ENCODE results near the gene LHPP.

Gene LHPP

GRCh38 chr10:124470544-124471434, 9.2 kb downstream of the LHPP start:
- no peak for DNase-seq (ENCODE audit: low read depth)

DNA sequence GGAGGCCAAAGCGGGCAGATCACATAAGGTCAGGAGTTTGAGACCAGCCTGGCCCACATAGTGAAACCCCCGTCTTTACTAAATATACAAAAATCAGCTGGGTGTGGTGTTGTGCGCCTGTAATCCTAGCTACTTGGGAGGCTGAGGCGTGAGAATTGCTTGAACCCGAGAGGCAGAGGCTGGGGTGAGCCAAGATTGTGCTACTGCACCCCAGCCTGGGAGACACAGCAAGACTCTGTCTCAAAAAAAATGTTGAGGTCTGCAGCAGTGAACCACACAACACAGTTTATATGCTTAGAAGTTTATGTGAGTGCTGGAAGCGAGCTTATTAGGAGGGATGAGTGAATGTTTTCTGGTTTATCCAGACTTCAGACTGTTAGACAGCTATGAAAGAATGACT, 10.4 kb downstream of the LHPP start:
- no peak for DNase-seq (ENCODE audit: low read depth)

DNA sequence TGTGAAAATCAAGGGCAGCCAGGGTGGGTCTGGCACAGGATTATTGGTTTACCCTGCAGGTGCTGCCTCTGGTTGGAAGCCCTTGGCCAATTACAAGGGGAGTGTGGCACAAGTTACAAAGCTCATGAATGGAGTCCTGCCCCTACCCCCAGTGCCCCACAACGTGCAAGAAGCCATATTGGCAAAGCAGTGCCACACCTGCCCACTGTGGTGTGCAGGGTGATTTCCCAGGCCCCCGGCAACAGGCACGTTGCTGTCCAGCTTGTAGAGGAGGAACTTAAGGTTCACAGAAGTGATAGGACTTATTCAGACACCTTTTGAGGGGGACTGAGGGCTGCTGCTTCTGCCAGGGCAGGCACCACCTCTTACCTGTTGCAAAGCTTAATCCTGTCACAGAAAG, 11.4 kb downstream of the LHPP start:
- no peak for DNase-seq (ENCODE audit: low read depth)

- no peak for DNase-seq (ENCODE audit: low read depth)
These were observed 13.0 kb downstream of the LHPP start for GRCh38 chr10:124474514-124475070.

GRCh38 chr10:124476043-124476725, 14.6 kb downstream of the LHPP start:
- DNase-seq (ENCODE audit: low read depth) = no peak

DNA sequence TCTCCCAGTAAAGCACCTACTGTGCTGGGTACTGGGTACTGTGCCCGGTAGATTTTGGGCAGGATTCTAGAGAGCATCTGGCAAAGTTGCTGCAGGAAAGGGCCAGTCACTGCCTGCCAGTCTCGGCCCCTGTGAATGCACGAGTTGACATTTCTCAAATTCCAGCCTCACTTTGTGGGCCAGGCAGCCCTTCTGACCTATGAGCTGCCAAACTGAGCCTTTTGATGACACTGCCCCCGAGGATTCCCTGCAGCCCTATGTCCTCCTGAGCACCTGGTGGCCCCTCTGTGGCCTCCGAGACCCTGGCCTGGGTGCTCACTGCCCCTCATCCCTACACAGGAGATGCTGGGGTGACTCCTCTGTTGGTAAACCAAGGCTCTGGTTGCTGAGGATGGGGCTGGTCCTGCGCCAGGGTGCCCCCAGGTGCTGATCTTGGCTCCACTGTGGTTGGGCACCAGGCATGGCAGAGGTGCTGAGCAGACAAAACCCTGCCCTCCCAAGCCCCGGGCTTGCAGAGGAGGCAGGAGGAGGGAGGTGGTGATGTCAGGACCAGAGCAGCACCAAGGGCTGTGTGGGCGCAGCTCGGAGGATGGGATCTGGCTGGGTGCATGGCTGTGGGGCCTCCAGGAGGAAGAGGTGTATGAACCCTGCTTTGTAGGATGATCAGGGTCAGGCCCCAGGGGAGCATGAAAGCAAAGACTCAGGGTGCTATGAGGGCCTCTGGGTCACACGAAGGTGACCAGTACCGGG, 16.2 kb downstream of the LHPP start:
- no peak for DNase-seq (ENCODE audit: low read depth)

DNA sequence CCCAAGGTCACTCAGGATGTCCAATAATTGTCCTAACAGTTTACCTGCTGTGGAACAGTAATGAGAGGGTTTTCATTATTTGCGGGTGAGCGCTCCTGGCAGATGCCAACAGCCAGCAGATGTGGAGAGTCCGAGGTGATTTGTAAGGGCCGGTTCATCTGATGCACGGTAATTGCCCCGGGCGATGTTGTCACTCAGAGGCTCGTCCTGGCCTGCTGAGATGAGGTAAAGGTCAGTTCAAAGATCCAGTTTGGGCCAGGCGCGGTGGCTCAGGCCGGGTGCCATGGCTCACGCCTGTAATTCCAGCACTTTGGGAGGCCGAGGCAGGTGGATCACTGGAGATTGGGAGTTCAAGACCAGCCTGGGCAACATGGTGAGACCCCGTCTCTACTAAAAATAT, 16.9 kb downstream of the LHPP start:
- DNase-seq (ENCODE audit: low read depth) = no peak

- no peak for DNase-seq (ENCODE audit: low read depth)
These were observed 19.2 kb downstream of the LHPP start for GRCh38 chr10:124480860-124481259.

- DNase-seq (ENCODE audit: low read depth) = no peak
These were observed 20.1 kb downstream of the LHPP start for GRCh38 chr10:124481717-124482116.

DNA sequence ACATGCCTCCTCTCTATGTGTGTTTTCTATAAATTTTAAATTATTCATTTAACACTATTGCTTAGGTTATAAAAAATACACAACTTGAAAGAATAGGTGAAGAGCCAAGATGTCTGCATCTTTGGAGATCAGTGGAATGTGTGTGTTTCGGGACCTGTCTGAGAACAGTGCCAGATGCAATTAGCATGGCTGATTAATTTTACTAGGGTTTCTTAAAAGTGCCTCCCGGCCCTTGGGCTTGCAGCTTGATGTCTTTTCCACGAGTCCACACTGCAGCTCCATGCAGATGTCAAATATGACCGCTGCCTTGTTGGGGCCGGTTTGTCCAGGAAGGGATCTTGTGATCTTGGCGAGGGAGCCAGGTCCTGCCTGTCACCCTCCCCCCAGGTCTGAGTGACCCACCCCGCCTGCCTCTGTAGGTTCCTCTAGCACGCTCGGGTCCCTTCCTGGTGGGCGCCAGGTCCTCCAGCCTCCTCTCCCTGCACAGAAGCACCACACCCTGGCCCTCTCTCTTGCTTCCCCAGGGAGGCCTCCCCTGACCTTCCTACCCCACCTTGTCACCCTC, 20.7 kb downstream of the LHPP start:
- DNase-seq (ENCODE audit: low read depth) = no peak

DNA sequence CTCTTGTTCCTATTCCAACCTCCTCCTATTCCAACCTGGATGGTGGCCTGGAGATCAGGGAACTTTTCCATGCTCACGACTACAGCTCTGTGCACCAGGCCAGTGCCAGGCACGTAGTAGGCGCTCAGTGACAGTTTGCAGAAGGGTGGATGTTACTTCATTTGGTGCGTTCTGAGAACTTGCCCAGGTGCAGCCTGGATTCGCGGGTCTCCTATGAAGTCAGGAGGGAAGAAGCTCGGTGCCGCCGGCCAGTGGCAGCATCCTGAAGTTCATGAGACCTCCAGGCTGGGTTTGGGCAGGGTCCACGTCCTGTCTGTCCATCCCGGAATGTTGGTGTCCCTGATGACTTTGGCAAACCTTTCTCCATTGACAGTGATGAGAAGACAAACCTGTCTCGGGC, 21.3 kb downstream of the LHPP start:
- DNase-seq (ENCODE audit: low read depth) = no peak

GRCh38 chr10:124484031-124484430, 22.4 kb downstream of the LHPP start:
- DNase-seq (ENCODE audit: low read depth) = no peak

- no peak for DNase-seq (ENCODE audit: low read depth)
These were observed 23.0 kb downstream of the LHPP start for GRCh38 chr10:124484661-124485060.

DNA sequence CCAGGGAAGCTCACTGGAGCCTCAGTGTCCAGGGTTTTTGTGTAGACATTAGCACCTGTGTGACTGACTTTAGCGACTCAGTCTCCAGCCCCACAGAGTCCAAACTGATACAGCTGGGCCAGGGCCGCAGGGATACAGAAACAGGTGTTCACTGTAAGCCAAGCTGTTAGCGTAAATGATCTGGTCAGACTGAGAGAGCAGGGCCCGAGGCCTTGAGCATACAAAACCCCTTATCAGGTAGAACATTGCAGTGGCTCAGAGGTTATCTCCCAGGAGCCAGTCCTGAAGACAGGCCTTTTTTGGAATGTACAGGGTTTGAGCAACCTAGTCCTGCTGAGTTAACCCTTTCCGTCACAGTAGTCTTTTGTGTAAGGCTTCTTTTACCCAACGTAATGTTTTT, 25.0 kb downstream of the LHPP start:
- DNase-seq (ENCODE audit: low read depth) = no peak

DNA sequence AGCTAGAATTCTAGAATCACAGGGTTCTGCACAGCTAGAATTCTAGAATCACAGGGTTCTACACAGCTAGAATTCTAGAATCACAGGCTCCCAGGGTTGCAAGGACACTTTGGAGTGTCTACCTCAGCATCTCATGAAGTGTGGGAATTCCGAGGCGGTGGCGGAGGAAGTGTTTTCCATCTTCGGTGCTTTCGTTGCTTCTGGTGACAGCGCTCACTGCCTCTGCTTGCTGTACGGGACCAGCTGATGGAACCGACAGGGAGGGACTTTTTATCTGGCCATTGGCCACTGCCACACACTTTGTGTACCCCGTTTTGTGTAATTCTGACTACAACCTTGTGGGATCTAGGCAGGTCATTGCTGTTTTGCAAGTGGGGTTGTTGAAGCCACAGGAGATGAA, 29.5 kb downstream of the LHPP start:
- DNase-seq (ENCODE audit: low read depth) = no peak

- DNase-seq (ENCODE audit: low read depth) = no peak
These were observed 30.6 kb downstream of the LHPP start for GRCh38 chr10:124492266-124492665.

- no peak for DNase-seq (ENCODE audit: low read depth)
These were observed 31.7 kb downstream of the LHPP start for GRCh38 chr10:124493214-124493882.

GRCh38 chr10:124494046-124494807, 32.6 kb downstream of the LHPP start:
- DNase-seq (ENCODE audit: low read depth) = no peak

- DNase-seq (ENCODE audit: low read depth) = no peak
These were observed 33.5 kb downstream of the LHPP start for GRCh38 chr10:124495162-124495561.

GRCh38 chr10:124495725-124496124, 34.1 kb downstream of the LHPP start:
- no peak for DNase-seq (ENCODE audit: low read depth)

DNA sequence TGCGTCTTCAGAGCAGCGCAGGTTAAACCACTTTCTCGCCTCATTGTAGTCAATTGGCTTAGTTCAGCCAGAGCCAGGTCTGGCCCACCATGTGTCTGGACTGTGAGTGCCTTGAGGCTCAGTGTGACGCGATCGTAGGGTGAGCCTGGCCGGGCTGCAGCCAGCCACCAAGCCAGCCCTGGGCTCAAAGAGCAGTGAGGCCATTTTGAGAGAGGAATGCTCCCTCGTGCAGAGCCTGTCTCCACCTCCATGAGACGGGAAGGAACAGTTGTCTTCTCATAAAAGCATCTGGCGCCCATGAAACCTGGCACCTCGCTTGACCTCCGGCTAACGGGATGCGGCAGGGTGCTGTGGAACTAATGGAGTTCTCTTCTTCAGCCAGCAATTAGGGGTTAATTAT, 34.5 kb downstream of the LHPP start:
- DNase-seq (ENCODE audit: low read depth) = no peak

All from ELR (cell line).